ENCODE results near the gene OBSCN.

DNA sequence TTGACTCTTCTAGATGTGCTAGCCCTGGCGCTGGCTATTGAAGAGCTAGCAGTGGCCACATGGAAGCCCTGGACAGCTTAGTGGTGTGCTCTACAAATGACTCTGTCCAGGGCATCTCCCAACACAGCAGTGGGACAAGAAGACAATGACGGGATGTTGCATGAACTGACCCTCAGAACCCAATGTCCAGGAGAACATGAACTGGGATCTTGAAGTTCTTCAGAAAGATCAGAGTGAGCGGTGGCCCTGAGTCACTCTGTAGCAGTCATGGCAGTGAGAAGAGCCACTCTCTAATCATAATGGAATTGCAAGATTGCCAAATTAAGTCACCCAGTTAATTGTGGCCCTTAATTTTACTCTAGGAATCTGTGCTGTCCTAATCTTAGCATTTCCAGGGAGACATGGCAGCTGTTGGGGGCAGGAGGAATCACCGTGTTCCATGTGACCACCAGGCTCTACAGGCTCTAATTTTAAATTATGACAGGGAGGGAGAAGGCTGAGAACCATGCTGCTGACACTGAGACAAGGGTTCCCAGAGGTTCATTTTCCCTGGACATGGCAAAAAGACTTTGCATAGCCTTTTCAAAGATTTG is 10.2 kb upstream of the OBSCN start:
- no peak for TF ChIP-seq SMC3 (IDR thresholded peaks at IDR 0.05; ENCODE audit: borderline replicate concordance, low read length)
- no peak for TF ChIP-seq CEBPB (IDR thresholded peaks at IDR 0.05; ENCODE audit: borderline replicate concordance in 1 of 2, low read depth in 2 of 2, low read length in 2 of 2)
